AG09319 (cell line): Measurements from ENCODE around the gene NCAPD3.

ENCODE experiments used
- DNase-seq: peaks from one replicate; pipeline ENCODE4 v3.0.0-alpha.2; 2010; ENCODE audit warnings: low read depth; ENCODE audit errors: extremely low read depth
- TF ChIP-seq, protein P1 (sequence below): IDR thresholded peaks from 2 replicates; pipeline ENCODE4 v1.5.1; 2011; ENCODE audit warnings: low read depth, mild to moderate bottlenecking, inconsistent platforms, low read length, moderate library complexity

Gene NCAPD3

DNA sequence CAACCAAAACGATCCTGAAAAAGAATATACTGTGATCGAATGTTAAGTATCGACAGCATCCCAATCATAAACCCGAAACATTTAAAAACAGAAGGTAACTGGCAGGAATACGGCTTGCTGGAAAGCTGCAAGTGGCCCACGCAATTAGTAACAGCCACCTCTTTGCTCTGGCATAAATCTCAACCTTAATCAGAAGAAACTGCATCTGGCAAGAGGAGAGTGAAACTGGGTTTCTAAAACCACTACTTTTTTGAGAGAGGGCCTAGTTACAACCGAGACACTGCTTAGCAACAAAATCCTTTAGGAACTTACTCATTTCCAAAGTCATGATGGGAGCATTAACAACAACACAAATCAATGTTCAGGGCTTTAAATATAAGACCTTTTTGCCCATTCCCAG is 7.9 kb downstream of the NCAPD3 start:
- DNase-seq, result no peak
- TF ChIP-seq, protein P1, sequence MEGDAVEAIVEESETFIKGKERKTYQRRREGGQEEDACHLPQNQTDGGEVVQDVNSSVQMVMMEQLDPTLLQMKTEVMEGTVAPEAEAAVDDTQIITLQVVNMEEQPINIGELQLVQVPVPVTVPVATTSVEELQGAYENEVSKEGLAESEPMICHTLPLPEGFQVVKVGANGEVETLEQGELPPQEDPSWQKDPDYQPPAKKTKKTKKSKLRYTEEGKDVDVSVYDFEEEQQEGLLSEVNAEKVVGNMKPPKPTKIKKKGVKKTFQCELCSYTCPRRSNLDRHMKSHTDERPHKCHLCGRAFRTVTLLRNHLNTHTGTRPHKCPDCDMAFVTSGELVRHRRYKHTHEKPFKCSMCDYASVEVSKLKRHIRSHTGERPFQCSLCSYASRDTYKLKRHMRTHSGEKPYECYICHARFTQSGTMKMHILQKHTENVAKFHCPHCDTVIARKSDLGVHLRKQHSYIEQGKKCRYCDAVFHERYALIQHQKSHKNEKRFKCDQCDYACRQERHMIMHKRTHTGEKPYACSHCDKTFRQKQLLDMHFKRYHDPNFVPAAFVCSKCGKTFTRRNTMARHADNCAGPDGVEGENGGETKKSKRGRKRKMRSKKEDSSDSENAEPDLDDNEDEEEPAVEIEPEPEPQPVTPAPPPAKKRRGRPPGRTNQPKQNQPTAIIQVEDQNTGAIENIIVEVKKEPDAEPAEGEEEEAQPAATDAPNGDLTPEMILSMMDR, result no peak

DNA sequence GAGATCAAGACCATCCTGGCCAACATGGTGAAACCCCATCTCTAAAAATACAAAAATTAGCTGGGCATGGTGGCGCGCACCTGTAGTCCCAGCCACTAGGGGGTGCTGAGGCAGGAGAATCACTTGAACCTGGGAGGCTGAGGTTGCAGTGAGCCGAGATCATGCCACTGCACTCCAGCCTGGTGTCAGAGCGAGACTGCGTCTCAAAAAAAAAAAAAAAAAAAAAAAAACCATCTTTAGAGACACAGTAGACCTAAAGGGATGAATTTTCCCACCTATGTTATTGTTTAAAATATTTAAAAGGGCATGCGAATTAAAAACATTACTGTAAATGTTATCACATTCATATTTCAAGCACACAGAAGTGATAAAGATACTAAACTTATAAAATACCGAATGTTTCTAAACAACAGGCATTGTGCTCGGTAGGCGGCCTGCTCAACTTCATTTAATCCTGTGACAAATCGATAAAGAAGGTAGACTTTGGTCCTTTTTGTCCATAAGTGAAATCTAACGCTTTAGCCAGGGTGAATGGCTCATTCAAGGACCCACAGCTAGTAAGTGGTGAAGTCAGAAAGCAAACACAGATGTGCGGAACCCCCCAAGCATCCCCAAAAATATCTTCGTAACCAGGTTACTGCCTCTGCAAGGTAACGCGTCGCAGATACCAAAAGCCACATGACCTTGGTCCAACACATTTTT is 16.1 kb downstream of the NCAPD3 start:
- DNase-seq, result no peak
- TF ChIP-seq, protein P1, result peak; percentile 51

DNA sequence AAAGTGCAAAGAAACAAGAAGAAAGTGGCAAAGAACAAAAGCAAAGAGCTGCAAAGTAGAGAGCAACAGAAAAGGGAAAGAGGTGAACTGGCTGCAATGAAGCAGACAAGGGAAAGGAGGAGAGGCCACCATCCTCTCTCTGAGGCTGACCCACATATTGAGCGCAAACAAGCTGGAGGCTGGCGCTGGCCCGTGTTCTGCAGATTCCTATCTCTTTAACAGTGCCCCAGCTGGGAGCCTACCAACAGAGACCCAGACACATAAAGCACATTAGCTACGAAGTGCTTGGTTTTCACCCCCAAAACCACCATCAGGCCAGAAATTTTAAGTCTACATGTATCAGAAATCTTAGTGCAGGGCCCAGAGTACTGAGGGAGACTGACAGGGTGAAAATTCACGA is 17.6 kb downstream of the NCAPD3 start:
- no peak for DNase-seq
- TF ChIP-seq, protein P1, result no peak

DNA sequence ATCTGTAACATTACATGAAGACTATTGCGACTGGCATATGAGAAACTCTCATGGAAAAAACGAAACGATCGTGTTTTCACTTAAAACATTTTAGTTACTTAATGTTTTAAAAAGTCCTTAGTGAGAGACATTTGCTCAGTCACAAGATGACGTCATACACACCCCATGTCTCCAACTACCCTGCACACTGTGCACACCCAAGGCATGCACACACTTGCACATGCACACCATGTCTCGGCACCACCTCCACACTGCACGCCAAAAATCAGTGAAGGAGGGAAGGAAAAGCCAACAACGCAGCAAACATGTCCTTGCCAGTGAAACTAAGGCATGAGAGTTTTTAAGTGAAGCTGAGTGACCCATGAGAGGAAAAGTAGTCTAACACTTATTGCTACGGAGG is 18.0 kb downstream of the NCAPD3 start:
- TF ChIP-seq, protein P1, result no peak
- no peak for DNase-seq

DNA sequence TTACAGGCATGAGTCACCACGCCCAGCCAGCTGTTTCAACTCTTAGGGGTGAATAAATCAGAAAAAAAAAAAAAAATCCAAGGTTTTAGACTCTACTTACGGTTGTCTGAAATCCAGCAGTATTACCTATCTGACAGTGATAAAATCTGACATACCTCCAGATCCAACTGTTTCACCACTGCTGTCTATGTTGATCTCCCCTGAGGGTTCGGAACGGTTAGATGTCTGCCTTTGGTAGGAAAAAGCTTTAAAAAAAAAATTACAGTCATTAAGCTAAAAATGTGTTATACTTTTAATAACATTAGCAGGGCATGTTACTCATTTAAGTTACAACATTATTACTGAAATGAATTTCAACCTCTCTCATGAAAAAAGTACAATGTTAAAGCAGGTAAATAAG is 21.1 kb downstream of the NCAPD3 start:
- DNase-seq, result no peak
- TF ChIP-seq, protein P1, result no peak

DNA sequence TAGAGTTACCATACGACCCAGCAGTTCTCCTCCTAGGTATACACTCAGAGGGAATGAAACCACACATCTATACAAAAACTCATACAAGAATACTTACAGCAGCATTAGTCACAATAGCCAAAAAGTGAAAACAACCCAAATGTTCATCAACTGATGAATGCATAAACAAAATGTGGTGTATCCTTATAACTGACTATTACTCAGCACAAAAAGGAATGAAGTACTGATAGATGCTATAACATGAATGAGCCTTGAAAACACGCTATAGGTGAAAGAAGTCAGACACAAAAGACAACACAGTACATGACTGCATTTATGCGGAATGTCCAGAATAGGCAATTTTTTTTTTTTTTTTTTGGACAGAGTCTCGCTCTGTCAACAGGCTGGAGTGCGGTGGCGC is 23.1 kb downstream of the NCAPD3 start:
- TF ChIP-seq, protein P1, result no peak
- no peak for DNase-seq

DNA sequence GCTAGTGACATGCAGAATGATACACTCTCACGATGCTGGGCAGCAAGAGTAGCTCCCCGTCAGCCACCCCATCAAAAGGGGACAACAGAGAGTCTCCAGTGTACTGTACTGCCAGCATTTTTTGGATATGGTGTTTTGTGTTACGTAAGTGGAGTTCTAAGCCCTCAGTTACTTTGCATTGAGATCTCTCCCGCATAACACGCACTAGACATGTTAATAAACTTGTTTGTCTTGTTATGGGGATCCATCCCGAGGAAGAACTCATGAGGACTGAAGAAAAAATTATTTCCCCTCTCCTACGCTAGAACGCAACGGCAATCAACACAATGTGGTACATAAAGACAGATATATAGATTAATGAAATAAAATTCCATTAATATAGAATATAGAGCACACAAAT is 24.2 kb downstream of the NCAPD3 start:
- no peak for DNase-seq
- TF ChIP-seq, protein P1, result no peak
